ENCODE results near the gene PDE3B. TPM values are rescaled to one million over a fixed set of nuclear protein-coding genes. Genes with fewer than 3 reads are reported as not detected.
A peak's percentile ranks its signal among the peaks of the same experiment; 100 is the strongest.
"Not testable (repeated sequence)": the region's sequence is repeated elsewhere in the genome, so short reads cannot be mapped to it uniquely, and the experiment has no call there.

Gene PDE3B
- total RNA-seq, 1 donor from 2014 or later: 58.8 TPM

- H3K4me1 Mint-ChIP-seq (ENCODE audit: low read depth): peaks cover 53% of the 10 kb centered on the region
- peak overlapping the region; percentile 93 for H3K4me3 Mint-ChIP-seq (ENCODE audit: low read depth)
- peak overlapping the region; percentile 87 for H3K27ac Mint-ChIP-seq
- H3K9me3 Mint-ChIP-seq: peaks cover under 1% of the 10 kb centered on the region
- H3K27me3 Mint-ChIP-seq (ENCODE audit: low read depth): no peaks in the 10 kb centered on the region
- DNase-seq (ENCODE audit: low spot score): no peak
- peaks cover 68% of the 10 kb centered on the region for H3K36me3 Mint-ChIP-seq (ENCODE audit: low read depth)
- intact Hi-C loops (cut with micrococcal nuclease): loop anchor here (1.0 to 10.0 kb wide), 7 partner anchors 67 to 270 kb away; partner anchors contain the start of genes COPB1 and PSMA1
Measured at GRCh38 chr11:14645015-14645912, 1.7 kb downstream of the PDE3B start.

GRCh38 chr11:14645985-14646900 lies 2.6 kb downstream of the PDE3B start:
- Mint-ChIP-seq H3K9me3 (peaks cover 4% of the 10 kb centered on the region), H3K27ac (peak overlapping the region; percentile 87), H3K36me3 (ENCODE audit: low read depth) (peaks cover 71% of the 10 kb centered on the region), H3K4me1 (ENCODE audit: low read depth) (peaks cover 52% of the 10 kb centered on the region), H3K27me3 (ENCODE audit: low read depth) (no peaks in the 10 kb centered on the region), H3K4me3 (ENCODE audit: low read depth) (peak overlapping the region; percentile 93)
- DNase-seq (ENCODE audit: low spot score): no peak
- intact Hi-C loops (cut with micrococcal nuclease): loop anchor here (1.0 to 10.0 kb wide), 8 partner anchors 68 to 271 kb away; partner anchors contain the start of genes COPB1 and PSMA1

- intact Hi-C loops (cut with micrococcal nuclease): no loop called here
- Mint-ChIP-seq H3K9me3 (peaks cover 4% of the 10 kb centered on the region), H3K4me3 (ENCODE audit: low read depth) (peak overlapping the region; percentile 14), H3K27ac (no peak overlapping the region), H3K36me3 (ENCODE audit: low read depth) (peaks cover 87% of the 10 kb centered on the region), H3K27me3 (ENCODE audit: low read depth) (no peaks in the 10 kb centered on the region), H3K4me1 (ENCODE audit: low read depth) (peaks cover 64% of the 10 kb centered on the region)
- no peak for DNase-seq (ENCODE audit: low spot score)
Measured at GRCh38 chr11:14650064-14650463, 6.5 kb downstream of the PDE3B start.

GRCh38 chr11:14653090-14653489 lies 9.5 kb downstream of the PDE3B start:
- no peak for DNase-seq (ENCODE audit: low spot score)
- Mint-ChIP-seq H3K4me3 (ENCODE audit: low read depth) (no peak overlapping the region), H3K27ac (no peak overlapping the region), H3K36me3 (ENCODE audit: low read depth) (peaks cover 87% of the 10 kb centered on the region), H3K9me3 (peaks cover 9% of the 10 kb centered on the region), H3K27me3 (ENCODE audit: low read depth) (no peaks in the 10 kb centered on the region), H3K4me1 (ENCODE audit: low read depth) (peaks cover 69% of the 10 kb centered on the region)
- intact Hi-C loops (cut with micrococcal nuclease): no loop called here

DNA sequence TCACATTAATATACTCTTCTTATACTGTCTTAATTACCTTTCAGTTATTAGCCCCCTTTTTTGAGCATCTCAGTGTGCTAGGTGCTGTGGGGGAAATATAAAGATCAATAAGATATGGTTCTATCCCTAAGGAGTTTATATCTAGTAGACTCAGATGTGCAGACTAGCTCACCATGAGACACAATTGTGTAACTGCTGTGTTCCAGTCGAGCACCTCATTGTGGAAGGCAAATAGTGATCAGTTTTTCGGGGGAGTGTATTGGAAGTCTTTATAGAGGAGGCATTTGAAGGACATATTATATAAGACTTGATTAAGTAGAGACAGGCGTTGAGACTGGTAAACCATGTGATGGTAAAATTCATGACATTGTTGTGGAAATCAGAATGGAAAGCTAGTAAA lies 11.8 kb downstream of the PDE3B start:
- Mint-ChIP-seq H3K36me3 (ENCODE audit: low read depth) (peaks cover 90% of the 10 kb centered on the region), H3K4me1 (ENCODE audit: low read depth) (peaks cover 53% of the 10 kb centered on the region), H3K9me3 (peaks cover 11% of the 10 kb centered on the region), H3K4me3 (ENCODE audit: low read depth) (no peak overlapping the region), H3K27me3 (ENCODE audit: low read depth) (no peaks in the 10 kb centered on the region), H3K27ac (no peak overlapping the region)
- DNase-seq (ENCODE audit: low spot score): no peak
- intact Hi-C loops (cut with micrococcal nuclease): no loop called here

DNA sequence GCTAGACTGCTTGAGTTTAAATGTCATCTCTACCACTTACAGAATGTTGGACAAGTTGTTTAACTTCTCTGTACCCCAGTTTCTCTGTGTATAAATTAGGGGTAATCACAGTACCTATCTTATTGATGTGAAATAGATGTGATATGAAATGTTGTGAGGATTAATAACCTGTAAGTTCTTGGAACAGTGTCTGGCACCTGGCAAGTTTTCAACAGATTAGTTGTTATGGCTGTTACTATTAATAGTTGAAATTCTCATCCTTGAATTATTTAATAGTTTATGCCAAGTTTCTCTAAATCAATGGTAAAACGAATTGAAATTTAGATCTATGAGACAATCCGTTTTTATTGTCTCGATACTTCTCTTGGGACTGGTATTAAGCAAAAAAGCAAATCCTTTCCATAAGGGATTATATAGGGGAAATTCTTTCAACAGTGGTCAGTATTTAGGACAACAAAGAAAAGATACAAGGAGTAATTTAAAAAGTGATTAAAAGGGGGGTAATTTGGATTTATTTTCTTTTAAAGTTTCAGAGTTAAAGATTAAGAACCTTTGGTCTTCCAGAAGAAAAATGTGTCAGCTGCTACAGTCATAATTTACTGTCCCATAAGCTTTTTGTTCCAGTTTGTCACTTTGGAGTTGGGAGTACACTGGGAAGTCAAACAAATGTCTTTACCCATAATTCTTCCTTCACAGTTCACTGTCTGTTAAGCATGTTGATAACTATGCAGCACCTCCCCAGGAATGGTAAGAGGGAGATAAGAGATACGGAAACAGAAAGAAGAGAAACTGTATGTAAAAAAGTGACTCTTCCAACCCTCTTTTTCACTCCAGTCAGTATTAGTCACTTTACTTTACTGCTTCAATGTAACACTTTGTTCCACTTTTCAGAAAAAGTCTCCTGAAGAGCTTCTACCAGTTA lies 13.2 kb downstream of the PDE3B start:
- Mint-ChIP-seq H3K4me3 (ENCODE audit: low read depth) (no peak overlapping the region), H3K9me3 (peaks cover 17% of the 10 kb centered on the region), H3K27ac (peak overlapping the region; percentile 42), H3K36me3 (ENCODE audit: low read depth) (peaks cover 88% of the 10 kb centered on the region), H3K4me1 (ENCODE audit: low read depth) (peaks cover 44% of the 10 kb centered on the region), H3K27me3 (ENCODE audit: low read depth) (no peaks in the 10 kb centered on the region)
- no peak for DNase-seq (ENCODE audit: low spot score)
- intact Hi-C loops (cut with micrococcal nuclease): no loop called here

GRCh38 chr11:14657841-14658240 lies 14.2 kb downstream of the PDE3B start:
- H3K36me3 Mint-ChIP-seq (ENCODE audit: low read depth): peaks cover 88% of the 10 kb centered on the region
- no peak for DNase-seq (ENCODE audit: low spot score)
- H3K4me1 Mint-ChIP-seq (ENCODE audit: low read depth): peaks cover 36% of the 10 kb centered on the region
- intact Hi-C loops (cut with micrococcal nuclease): no loop called here
- H3K4me3 Mint-ChIP-seq (ENCODE audit: low read depth): no peak overlapping the region
- peaks cover 21% of the 10 kb centered on the region for H3K9me3 Mint-ChIP-seq
- no peak overlapping the region for H3K27ac Mint-ChIP-seq
- no peaks in the 10 kb centered on the region for H3K27me3 Mint-ChIP-seq (ENCODE audit: low read depth)

DNA sequence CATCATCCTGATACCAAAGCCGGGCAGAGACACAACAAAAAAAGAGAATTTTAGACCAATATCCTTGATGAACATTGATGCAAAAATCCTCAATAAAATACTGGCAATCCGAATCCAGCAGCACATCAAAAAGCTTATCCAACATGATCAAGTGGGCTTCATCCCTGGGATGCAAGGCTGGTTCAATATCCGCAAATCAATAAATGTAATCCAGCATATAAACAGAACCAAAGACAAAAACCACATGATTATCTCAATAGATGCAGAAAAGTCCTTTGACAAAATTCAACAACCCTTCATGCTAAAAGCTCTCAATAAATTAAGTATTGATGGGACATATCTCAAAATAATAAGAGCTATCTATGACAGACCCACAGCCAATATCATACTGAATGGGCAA lies 21.3 kb downstream of the PDE3B start:
- DNase-seq (ENCODE audit: low spot score); H3K4me3 Mint-ChIP-seq (ENCODE audit: low read depth); H3K4me1 Mint-ChIP-seq (ENCODE audit: low read depth); intact Hi-C loops (cut with micrococcal nuclease); H3K27ac Mint-ChIP-seq; H3K27me3 Mint-ChIP-seq (ENCODE audit: low read depth): not testable (repeated sequence)
- Mint-ChIP-seq H3K9me3 (peaks cover 25% of the 10 kb centered on the region), H3K36me3 (ENCODE audit: low read depth) (peaks cover 69% of the 10 kb centered on the region)

- H3K9me3 Mint-ChIP-seq: peaks cover 19% of the 10 kb centered on the region
- H3K4me3 Mint-ChIP-seq (ENCODE audit: low read depth); H3K27ac Mint-ChIP-seq; intact Hi-C loops (cut with micrococcal nuclease); DNase-seq (ENCODE audit: low spot score); H3K27me3 Mint-ChIP-seq (ENCODE audit: low read depth): not testable (repeated sequence)
- H3K4me1 Mint-ChIP-seq (ENCODE audit: low read depth): peaks cover 13% of the 10 kb centered on the region
- peaks cover 64% of the 10 kb centered on the region for H3K36me3 Mint-ChIP-seq (ENCODE audit: low read depth)
Measured at GRCh38 chr11:14667329-14667728, 23.7 kb downstream of the PDE3B start.

DNA sequence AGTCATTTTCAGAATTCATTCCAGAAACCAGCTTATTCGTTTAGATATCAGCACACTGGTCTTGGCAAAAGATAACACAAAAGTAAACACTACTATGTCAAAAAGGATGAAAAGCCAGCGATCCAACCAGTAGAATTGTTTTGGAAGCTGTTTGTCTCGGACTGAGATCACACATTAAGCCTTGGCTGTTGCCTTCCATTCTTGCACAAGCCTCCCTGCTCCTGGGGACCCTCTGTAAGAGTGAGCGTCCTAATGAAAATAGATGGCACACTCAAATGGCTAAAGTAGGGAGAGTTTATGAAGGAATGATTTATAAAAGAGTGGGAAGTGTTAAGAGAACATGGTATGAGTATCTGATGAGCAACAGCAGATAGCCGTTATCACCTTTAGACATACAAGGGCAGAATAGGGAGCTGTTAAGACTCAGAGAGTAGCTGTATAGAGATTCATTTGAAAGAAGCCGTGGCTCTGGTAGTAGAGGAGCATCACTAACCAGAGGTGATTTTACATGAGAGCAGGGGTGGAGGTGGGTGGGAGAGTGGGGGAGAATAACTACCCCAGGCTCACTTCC lies 25.2 kb downstream of the PDE3B start:
- no peak overlapping the region for H3K4me3 Mint-ChIP-seq (ENCODE audit: low read depth)
- intact Hi-C loops (cut with micrococcal nuclease): no loop called here
- peaks cover 13% of the 10 kb centered on the region for H3K9me3 Mint-ChIP-seq
- H3K4me1 Mint-ChIP-seq (ENCODE audit: low read depth): peaks cover 16% of the 10 kb centered on the region
- DNase-seq (ENCODE audit: low spot score): no peak
- H3K27ac Mint-ChIP-seq: no peak overlapping the region
- H3K36me3 Mint-ChIP-seq (ENCODE audit: low read depth): peaks cover 69% of the 10 kb centered on the region
- H3K27me3 Mint-ChIP-seq (ENCODE audit: low read depth): no peaks in the 10 kb centered on the region

- intact Hi-C loops (cut with micrococcal nuclease): no loop called here
- no peak for DNase-seq (ENCODE audit: low spot score)
- H3K4me3 Mint-ChIP-seq (ENCODE audit: low read depth): no peak overlapping the region
- H3K36me3 Mint-ChIP-seq (ENCODE audit: low read depth): peaks cover 69% of the 10 kb centered on the region
- peaks cover 6% of the 10 kb centered on the region for H3K9me3 Mint-ChIP-seq
- no peaks in the 10 kb centered on the region for H3K27me3 Mint-ChIP-seq (ENCODE audit: low read depth)
- no peak overlapping the region for H3K27ac Mint-ChIP-seq
- peaks cover 20% of the 10 kb centered on the region for H3K4me1 Mint-ChIP-seq (ENCODE audit: low read depth)
Measured at GRCh38 chr11:14669499-14669898, 25.9 kb downstream of the PDE3B start.

GRCh38 chr11:14669958-14670357 lies 26.4 kb downstream of the PDE3B start:
- H3K36me3 Mint-ChIP-seq (ENCODE audit: low read depth): peaks cover 68% of the 10 kb centered on the region
- no peak overlapping the region for H3K4me3 Mint-ChIP-seq (ENCODE audit: low read depth)
- intact Hi-C loops (cut with micrococcal nuclease): no loop called here
- DNase-seq (ENCODE audit: low spot score): no peak
- H3K4me1 Mint-ChIP-seq (ENCODE audit: low read depth): peaks cover 20% of the 10 kb centered on the region
- peaks cover 4% of the 10 kb centered on the region for H3K9me3 Mint-ChIP-seq
- H3K27ac Mint-ChIP-seq: no peak overlapping the region
- H3K27me3 Mint-ChIP-seq (ENCODE audit: low read depth): no peaks in the 10 kb centered on the region

Measured in activated T-helper 2 cell treated with anti-CD3 and anti-CD28 coated beads, Interferon-gamma antibody, Interleukin-2, Interleukin-4, amounts not matched to agents 10 μg/mL and 5 μg/mL and 100 μg/mL, durations not matched to agents 14 hours and 24 hours and 36 hours (primary cell).